WTC11 (cell line): Measurements from ENCODE around the gene ABCG1. TPM values are rescaled to one million over a fixed set of nuclear protein-coding genes. Genes with fewer than 3 reads are reported as not detected.

ENCODE experiments used
- ATAC-seq: fragments of 200-7000 bp; cut with Tn5 transposase; 2 replicates; pipeline ENCODE4 v1.10.0; 2021; ENCODE audit warnings: mild to moderate bottlenecking, moderate library complexity
- CTCF ChIA-PET: fragments of 300-600 bp; sonication (Branson Sonifier 250); formaldehyde crosslinking; loops from one replicate; lab custom pipeline; 2021; ENCODE audit warnings: antibody characterized with exemption; lab: Charles Lee
- POLR2A ChIA-PET: fragments of 350-600 bp; sonication (Branson Sonifier 250); formaldehyde crosslinking; loops from one replicate; lab custom pipeline; 2021; ENCODE audit warnings: antibody characterized with exemption; lab: Charles Lee
- DNase-seq: peaks from one replicate; pipeline ENCODE4 v3.0.0; 2021; ENCODE audit warnings: low spot score
- H3K27ac Mint-ChIP-seq: 2 replicates; pipeline ENCODE4 v1.8.0; 2021; ENCODE audit warnings: mixed read lengths
- H3K27me3 Mint-ChIP-seq: 2 replicates; pipeline ENCODE4 v1.8.0; 2021; ENCODE audit warnings: low read depth, mild to moderate bottlenecking, moderate library complexity, mixed read lengths
- H3K36me3 Mint-ChIP-seq: 2 replicates; pipeline ENCODE4 v1.8.0; 2021; ENCODE audit warnings: mixed read lengths
- H3K4me1 Mint-ChIP-seq: 2 replicates; pipeline ENCODE4 v1.8.0; 2022; ENCODE audit warnings: mixed read lengths
- H3K4me3 Mint-ChIP-seq: 2 replicates; pipeline ENCODE4 v1.8.0; 2021; ENCODE audit warnings: mild to moderate bottlenecking, moderate library complexity, mixed read lengths
- H3K9me3 Mint-ChIP-seq: 2 replicates; pipeline ENCODE4 v1.8.0; 2021; ENCODE audit warnings: mixed read lengths
- ETV6 ChIP-seq: sonication (generic); formaldehyde crosslinking; IDR thresholded peaks from 2 replicates; pipeline ENCODE4 v1.8.1; 2022; ENCODE audit warnings: mild to moderate bottlenecking, missing genetic modification reagents
- SP1 ChIP-seq: sonication (generic); formaldehyde crosslinking; conservative IDR thresholded peaks from 2 replicates; pipeline ENCODE4 v1.8.1; 2022; ENCODE audit warnings: missing genetic modification reagents
- ZNF671 ChIP-seq: fragments of 250-450 bp; sonication (Bioruptor Pico); IDR thresholded peaks from 2 replicates; pipeline ENCODE4 v1.8.0; 2021; ENCODE audit warnings: mild to moderate bottlenecking
- total RNA-seq: library from RNA; stranded (reverse); gene quantifications from 3 replicates; pipeline ENCODE4 v1.2.3, GENCODE V29; 2021
- TF ChIP-seq, protein P1 (sequence below): sonication (generic); formaldehyde crosslinking; IDR thresholded peaks from 2 replicates; pipeline ENCODE4 v1.8.1; 2023; ENCODE audit warnings: mild to moderate bottlenecking, missing genetic modification reagents, borderline replicate concordance
- TF ChIP-seq, protein P2 (sequence below): sonication (generic); formaldehyde crosslinking; conservative IDR thresholded peaks from 2 replicates; pipeline ENCODE4 v1.8.1; 2023; ENCODE audit warnings: mild to moderate bottlenecking, low read depth, missing genetic modification reagents, moderate library complexity
- TF ChIP-seq, protein P3 (sequence below): sonication (generic); formaldehyde crosslinking; IDR thresholded peaks from 2 replicates; pipeline ENCODE4 v1.8.1; 2022; ENCODE audit warnings: mild to moderate bottlenecking, moderate library complexity, missing genetic modification reagents
- TF ChIP-seq, protein P4 (sequence below): sonication (generic); formaldehyde crosslinking; IDR thresholded peaks from 2 replicates; pipeline ENCODE4 v1.8.1; 2023; ENCODE audit warnings: mild to moderate bottlenecking, missing genetic modification reagents
- TF ChIP-seq, protein P5 (sequence below): sonication (generic); formaldehyde crosslinking; IDR thresholded peaks from 2 replicates; pipeline ENCODE4 v1.8.1; 2022; ENCODE audit warnings: low read depth, mild to moderate bottlenecking, moderate library complexity, missing genetic modification reagents, borderline replicate concordance
- TF ChIP-seq, protein P6 (sequence below): sonication (generic); formaldehyde crosslinking; IDR thresholded peaks from 2 replicates; pipeline ENCODE4 v1.8.0; 2023; ENCODE audit warnings: mild to moderate bottlenecking, missing genetic modification reagents

Gene ABCG1
- total RNA-seq, 1 experiment from 2014 or later, result 4.0 TPM

DNA sequence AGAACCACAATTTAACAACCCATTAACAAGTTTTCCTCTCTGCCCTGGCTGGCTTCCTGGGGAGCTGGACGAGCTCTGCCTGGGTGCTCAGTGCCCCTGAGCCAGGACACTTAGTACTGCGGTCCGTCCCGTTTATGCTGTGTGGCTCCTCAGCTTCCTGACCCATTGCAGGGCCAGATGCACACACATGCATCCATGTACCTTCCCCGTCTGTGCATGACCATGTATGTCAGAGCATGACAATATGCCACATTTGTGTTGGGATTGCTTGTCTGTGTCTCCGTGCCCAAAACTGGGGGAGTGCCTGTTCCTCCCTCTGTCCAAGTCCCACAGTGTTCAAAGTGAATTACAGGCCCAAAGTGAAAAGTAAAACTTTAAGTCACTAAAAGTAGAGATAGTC, 106.0 kb downstream of the ABCG1 start (continued):
- TF ChIP-seq, protein P1, sequence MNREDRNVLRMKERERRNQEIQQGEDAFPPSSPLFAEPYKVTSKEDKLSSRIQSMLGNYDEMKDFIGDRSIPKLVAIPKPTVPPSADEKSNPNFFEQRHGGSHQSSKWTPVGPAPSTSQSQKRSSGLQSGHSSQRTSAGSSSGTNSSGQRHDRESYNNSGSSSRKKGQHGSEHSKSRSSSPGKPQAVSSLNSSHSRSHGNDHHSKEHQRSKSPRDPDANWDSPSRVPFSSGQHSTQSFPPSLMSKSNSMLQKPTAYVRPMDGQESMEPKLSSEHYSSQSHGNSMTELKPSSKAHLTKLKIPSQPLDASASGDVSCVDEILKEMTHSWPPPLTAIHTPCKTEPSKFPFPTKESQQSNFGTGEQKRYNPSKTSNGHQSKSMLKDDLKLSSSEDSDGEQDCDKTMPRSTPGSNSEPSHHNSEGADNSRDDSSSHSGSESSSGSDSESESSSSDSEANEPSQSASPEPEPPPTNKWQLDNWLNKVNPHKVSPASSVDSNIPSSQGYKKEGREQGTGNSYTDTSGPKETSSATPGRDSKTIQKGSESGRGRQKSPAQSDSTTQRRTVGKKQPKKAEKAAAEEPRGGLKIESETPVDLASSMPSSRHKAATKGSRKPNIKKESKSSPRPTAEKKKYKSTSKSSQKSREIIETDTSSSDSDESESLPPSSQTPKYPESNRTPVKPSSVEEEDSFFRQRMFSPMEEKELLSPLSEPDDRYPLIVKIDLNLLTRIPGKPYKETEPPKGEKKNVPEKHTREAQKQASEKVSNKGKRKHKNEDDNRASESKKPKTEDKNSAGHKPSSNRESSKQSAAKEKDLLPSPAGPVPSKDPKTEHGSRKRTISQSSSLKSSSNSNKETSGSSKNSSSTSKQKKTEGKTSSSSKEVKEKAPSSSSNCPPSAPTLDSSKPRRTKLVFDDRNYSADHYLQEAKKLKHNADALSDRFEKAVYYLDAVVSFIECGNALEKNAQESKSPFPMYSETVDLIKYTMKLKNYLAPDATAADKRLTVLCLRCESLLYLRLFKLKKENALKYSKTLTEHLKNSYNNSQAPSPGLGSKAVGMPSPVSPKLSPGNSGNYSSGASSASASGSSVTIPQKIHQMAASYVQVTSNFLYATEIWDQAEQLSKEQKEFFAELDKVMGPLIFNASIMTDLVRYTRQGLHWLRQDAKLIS (CRISPR knock-in tag), result no peak
- TF ChIP-seq, protein P2, sequence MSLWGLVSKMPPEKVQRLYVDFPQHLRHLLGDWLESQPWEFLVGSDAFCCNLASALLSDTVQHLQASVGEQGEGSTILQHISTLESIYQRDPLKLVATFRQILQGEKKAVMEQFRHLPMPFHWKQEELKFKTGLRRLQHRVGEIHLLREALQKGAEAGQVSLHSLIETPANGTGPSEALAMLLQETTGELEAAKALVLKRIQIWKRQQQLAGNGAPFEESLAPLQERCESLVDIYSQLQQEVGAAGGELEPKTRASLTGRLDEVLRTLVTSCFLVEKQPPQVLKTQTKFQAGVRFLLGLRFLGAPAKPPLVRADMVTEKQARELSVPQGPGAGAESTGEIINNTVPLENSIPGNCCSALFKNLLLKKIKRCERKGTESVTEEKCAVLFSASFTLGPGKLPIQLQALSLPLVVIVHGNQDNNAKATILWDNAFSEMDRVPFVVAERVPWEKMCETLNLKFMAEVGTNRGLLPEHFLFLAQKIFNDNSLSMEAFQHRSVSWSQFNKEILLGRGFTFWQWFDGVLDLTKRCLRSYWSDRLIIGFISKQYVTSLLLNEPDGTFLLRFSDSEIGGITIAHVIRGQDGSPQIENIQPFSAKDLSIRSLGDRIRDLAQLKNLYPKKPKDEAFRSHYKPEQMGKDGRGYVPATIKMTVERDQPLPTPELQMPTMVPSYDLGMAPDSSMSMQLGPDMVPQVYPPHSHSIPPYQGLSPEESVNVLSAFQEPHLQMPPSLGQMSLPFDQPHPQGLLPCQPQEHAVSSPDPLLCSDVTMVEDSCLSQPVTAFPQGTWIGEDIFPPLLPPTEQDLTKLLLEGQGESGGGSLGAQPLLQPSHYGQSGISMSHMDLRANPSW (CRISPR knock-in tag), result no peak
- TF ChIP-seq ZNF671 (CRISPR knock-in tag), result no peak
- TF ChIP-seq, protein P3, sequence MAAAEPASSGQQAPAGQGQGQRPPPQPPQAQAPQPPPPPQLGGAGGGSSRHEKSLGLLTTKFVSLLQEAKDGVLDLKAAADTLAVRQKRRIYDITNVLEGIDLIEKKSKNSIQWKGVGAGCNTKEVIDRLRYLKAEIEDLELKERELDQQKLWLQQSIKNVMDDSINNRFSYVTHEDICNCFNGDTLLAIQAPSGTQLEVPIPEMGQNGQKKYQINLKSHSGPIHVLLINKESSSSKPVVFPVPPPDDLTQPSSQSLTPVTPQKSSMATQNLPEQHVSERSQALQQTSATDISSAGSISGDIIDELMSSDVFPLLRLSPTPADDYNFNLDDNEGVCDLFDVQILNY (CRISPR knock-in tag), result no peak
- no peak for TF ChIP-seq ETV6 (CRISPR knock-in tag)

DNA sequence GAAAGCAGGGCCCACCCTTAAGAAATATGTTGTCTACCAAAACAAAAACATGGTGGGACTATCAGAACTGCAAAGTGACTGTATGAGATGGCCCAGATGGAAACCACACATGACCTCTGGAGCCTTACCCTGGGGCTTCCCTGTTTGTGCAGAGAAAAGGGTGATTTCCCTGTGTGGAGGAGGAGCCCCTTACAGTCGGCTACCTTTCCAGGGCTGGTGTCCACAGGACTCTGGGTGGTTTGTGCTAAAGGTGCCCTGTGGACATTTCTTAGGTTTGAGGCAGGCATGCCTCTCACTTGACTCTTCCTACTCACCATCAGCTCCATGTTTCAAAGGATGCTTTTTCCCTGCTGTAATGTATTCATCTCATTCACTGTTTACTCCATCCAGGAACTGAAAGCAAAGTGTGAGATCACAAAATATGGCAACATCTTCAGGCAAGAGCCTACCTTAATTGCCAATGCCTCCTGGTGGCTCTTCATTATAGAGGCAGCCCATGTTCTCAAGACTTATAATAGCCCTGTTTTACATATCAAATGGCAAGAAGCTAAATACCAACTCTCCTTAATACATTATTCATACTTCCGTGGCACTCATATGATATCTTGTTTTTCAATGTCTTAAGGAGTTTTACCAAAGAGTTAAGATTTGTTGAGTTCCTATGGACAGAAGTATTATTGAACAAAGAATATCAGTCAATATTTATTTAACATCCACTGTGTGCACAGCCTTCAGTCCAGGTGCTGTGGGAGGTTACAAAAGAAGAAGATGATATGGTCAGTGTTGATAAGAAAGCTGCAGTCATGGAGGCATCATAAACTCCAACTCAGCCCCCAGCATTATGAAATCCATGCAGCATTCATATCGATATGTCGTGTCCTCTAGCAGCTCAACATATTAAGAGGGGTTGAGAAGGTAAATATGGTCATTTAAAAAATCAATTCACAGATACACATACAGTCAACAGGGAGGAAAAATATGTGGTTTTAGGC, 111.7 kb downstream of the ABCG1 start:
- no peak overlapping the region for H3K4me3 Mint-ChIP-seq
- peaks cover 25% of the 10 kb centered on the region for H3K27me3 Mint-ChIP-seq
- TF ChIP-seq, protein P4, sequence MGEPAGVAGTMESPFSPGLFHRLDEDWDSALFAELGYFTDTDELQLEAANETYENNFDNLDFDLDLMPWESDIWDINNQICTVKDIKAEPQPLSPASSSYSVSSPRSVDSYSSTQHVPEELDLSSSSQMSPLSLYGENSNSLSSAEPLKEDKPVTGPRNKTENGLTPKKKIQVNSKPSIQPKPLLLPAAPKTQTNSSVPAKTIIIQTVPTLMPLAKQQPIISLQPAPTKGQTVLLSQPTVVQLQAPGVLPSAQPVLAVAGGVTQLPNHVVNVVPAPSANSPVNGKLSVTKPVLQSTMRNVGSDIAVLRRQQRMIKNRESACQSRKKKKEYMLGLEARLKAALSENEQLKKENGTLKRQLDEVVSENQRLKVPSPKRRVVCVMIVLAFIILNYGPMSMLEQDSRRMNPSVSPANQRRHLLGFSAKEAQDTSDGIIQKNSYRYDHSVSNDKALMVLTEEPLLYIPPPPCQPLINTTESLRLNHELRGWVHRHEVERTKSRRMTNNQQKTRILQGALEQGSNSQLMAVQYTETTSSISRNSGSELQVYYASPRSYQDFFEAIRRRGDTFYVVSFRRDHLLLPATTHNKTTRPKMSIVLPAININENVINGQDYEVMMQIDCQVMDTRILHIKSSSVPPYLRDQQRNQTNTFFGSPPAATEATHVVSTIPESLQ, result no peak
- TF ChIP-seq, protein P5, sequence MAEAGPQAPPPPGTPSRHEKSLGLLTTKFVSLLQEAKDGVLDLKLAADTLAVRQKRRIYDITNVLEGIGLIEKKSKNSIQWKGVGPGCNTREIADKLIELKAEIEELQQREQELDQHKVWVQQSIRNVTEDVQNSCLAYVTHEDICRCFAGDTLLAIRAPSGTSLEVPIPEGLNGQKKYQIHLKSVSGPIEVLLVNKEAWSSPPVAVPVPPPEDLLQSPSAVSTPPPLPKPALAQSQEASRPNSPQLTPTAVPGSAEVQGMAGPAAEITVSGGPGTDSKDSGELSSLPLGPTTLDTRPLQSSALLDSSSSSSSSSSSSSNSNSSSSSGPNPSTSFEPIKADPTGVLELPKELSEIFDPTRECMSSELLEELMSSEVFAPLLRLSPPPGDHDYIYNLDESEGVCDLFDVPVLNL (CRISPR knock-in tag), result no peak
- TF ChIP-seq, protein P6, sequence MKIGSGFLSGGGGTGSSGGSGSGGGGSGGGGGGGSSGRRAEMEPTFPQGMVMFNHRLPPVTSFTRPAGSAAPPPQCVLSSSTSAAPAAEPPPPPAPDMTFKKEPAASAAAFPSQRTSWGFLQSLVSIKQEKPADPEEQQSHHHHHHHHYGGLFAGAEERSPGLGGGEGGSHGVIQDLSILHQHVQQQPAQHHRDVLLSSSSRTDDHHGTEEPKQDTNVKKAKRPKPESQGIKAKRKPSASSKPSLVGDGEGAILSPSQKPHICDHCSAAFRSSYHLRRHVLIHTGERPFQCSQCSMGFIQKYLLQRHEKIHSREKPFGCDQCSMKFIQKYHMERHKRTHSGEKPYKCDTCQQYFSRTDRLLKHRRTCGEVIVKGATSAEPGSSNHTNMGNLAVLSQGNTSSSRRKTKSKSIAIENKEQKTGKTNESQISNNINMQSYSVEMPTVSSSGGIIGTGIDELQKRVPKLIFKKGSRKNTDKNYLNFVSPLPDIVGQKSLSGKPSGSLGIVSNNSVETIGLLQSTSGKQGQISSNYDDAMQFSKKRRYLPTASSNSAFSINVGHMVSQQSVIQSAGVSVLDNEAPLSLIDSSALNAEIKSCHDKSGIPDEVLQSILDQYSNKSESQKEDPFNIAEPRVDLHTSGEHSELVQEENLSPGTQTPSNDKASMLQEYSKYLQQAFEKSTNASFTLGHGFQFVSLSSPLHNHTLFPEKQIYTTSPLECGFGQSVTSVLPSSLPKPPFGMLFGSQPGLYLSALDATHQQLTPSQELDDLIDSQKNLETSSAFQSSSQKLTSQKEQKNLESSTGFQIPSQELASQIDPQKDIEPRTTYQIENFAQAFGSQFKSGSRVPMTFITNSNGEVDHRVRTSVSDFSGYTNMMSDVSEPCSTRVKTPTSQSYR (CRISPR knock-in tag), result no peak
- TF ChIP-seq SP1 (CRISPR knock-in tag), result no peak
- H3K36me3 Mint-ChIP-seq, result peaks cover 41% of the 10 kb centered on the region
- ChIA-PET POLR2A (no interaction called here), CTCF (interaction anchor here (1.0 to 1.2 kb wide), 2 partner anchors 12 to 21 kb away, joined by 4 to 8 read pairs; no protein-coding TSS in a partner anchor)
- no peak for DNase-seq
- H3K9me3 Mint-ChIP-seq, result peaks cover 44% of the 10 kb centered on the region
- H3K27ac Mint-ChIP-seq, result peak overlapping the region; percentile 75; the same call in 1 of the 2 replicates
- ATAC-seq, result no peak
- H3K4me1 Mint-ChIP-seq, result peaks cover 16% of the 10 kb centered on the region
